K562 (cell line): ENCODE data around the gene UNC13C.

Source experiments
- RAD21 ChIP-seq, 2 experiments: fragments of 250-450 bp in 1 of 2; fragments of 450-650 bp in 1 of 2; sonication (Bioruptor Pico) in 1 of 2; formaldehyde crosslinking in 1 of 2; IDR thresholded peaks in 1 of 2; conservative IDR thresholded peaks in 1 of 2; 2 replicates each; pipeline versions ENCODE4 v1.4.0 to v1.8.0; 2020 to 2022; ENCODE audit warnings: mild to moderate bottlenecking in 2 of 2, moderate library complexity in 1 of 2
- SMARCC2 ChIP-seq: fragments of 450-650 bp; IDR thresholded peaks from 2 replicates; pipeline ENCODE4 v1.6.1; 2017; ENCODE audit warnings: antibody characterized with exemption, moderate library complexity, mild to moderate bottlenecking, low read depth
- TF ChIP-seq, protein P1 (sequence below), 2 experiments: fragments of 450-650 bp; IDR thresholded peaks; 2 replicates each; pipeline ENCODE4 v1.6.1; 2016; ENCODE audit warnings: mild to moderate bottlenecking in 2 of 2, borderline replicate concordance in 1 of 2, low read depth in 1 of 2, moderate library complexity in 1 of 2
- TF ChIP-seq, protein P2 (sequence below), 2 experiments: fragments of 450-650 bp in 1 of 2; sonication (generic) in 1 of 2; formaldehyde crosslinking; conservative IDR thresholded peaks; 2 replicates each; pipeline versions ENCODE4 v1.4.0 to v1.8.1; 2020 to 2022; ENCODE audit warnings: mild to moderate bottlenecking in 1 of 2, missing genetic modification reagents in 1 of 2
- TF ChIP-seq, protein P3 (sequence below): fragments of 250-450 bp; sonication (Bioruptor Pico); IDR thresholded peaks from 2 replicates; pipeline ENCODE4 v1.4.0; 2020; ENCODE audit warnings: mild to moderate bottlenecking, moderate library complexity

DNA sequence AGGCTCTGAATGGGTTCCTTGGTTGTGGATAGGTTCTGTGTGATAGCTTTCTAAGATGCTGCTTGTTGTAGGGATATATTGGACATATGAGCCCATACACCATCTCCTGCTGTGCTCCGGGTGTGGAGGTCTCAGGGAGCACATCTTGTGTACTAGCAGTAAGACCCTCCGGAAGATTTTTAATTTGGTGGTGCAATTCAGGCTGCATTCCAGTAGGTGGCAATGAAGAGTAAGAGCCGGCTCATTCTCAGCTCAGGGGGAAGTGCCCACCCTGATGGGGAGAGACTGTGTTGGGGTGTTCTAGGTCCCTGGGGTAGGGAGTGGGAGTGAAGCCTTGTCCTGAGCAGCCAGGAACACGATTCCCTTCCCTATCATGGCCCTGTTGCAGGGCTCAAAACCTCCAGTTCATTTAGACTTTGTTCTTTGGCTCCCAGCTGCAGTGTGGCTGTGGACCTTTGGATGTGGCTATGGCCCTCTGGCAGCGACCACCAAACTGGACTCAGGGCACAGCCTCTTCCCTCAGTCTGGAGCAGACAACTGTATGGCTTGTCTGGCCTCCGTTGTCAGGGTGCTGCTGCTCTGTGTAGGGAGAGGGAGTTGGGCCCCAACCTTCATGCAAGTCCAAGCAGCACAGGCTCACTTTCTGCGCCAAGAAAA lies 104.7 kb downstream of the UNC13C start:
- TF ChIP-seq, protein P1, sequence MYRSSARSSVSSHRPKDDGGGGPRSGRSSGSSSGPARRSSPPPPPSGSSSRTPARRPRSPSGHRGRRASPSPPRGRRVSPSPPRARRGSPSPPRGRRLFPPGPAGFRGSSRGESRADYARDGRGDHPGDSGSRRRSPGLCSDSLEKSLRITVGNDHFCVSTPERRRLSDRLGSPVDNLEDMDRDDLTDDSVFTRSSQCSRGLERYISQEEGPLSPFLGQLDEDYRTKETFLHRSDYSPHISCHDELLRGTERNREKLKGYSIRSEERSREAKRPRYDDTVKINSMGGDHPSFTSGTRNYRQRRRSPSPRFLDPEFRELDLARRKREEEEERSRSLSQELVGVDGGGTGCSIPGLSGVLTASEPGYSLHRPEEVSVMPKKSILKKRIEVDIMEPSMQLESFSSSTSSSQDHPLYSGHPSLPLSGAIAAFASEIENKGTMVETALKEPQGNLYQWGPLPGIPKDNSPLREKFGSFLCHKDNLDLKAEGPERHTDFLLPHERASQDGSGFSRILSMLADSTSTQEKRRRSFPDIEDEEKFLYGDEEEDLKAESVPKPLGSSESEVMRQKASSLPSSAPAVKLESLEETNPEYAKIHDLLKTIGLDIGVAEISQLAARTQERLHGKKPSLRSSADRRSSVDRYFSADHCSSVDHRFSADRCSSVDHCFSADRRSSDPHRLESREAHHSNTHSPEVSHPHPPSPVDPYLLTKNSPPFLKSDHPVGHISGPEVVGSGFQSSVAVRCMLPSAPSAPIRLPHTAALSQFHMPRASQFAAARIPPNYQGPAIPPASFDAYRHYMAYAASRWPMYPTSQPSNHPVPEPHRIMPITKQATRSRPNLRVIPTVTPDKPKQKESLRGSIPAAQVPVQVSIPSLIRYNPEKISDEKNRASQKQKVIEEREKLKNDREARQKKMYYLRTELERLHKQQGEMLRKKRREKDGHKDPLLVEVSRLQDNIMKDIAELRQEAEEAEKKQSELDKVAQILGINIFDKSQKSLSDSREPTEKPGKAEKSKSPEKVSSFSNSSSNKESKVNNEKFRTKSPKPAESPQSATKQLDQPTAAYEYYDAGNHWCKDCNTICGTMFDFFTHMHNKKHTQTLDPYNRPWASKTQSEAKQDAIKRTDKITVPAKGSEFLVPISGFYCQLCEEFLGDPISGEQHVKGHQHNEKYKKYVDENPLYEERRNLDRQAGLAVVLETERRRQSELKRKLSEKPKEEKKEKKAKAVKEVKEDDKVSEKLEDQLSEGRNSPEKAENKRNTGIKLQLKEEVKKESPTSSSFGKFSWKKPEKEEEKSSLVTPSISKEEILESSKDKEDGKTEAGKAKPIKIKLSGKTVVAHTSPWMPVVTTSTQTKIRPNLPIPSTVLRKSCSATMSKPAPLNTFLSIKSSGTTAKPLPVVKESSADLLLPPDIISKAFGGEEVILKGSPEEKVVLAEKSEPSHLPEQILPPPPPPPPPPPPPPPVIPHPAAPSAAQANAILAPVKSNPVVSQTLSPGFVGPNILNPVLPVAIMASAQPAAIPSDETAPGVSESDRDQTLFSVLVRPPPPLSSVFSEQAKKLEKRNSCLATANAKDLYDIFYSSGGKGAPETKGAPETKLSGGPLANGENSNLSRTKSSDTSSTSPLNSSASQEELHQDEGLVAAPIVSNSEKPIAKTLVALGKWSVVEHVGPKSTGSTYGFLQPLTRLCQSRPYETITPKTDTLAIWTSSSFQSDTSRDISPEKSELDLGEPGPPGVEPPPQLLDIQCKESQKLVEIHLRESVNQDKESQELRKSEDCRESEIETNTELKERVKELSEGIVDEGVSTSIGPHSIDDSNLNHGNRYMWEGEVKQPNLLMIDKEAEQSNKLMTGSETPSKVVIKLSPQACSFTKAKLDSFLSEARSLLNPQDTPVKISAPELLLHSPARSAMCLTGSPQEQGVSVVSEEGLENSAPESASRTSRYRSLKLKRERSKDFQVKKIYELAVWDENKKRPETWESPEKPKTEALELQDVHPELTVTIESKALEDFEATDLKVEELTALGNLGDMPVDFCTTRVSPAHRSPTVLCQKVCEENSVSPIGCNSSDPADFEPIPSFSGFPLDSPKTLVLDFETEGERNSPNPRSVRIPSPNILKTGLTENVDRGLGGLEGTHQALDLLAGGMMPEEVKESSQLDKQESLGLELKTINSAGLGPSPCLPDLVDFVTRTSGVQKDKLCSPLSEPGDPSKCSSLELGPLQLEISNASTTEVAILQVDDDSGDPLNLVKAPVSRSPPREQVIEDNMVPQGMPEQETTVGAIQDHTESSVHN (IDR thresholded peaks at IDR 0.05; ENCODE audit: borderline replicate concordance in 1 of 2, low read depth in 1 of 2), result no peak
- TF ChIP-seq, protein P2, sequence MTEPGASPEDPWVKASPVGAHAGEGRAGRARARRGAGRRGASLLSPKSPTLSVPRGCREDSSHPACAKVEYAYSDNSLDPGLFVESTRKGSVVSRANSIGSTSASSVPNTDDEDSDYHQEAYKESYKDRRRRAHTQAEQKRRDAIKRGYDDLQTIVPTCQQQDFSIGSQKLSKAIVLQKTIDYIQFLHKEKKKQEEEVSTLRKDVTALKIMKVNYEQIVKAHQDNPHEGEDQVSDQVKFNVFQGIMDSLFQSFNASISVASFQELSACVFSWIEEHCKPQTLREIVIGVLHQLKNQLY (CRISPR knock-in tag; conservative IDR thresholded peaks at IDR 0.05), result no peak
- TF ChIP-seq, protein P3, sequence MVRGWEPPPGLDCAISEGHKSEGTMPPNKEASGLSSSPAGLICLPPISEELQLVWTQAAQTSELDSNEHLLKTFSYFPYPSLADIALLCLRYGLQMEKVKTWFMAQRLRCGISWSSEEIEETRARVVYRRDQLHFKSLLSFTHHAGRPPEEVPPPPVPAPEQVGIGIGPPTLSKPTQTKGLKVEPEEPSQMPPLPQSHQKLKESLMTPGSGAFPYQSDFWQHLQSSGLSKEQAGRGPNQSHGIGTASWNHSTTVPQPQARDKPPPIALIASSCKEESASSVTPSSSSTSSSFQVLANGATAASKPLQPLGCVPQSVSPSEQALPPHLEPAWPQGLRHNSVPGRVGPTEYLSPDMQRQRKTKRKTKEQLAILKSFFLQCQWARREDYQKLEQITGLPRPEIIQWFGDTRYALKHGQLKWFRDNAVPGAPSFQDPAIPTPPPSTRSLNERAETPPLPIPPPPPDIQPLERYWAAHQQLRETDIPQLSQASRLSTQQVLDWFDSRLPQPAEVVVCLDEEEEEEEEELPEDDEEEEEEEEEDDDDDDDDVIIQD (CRISPR knock-in tag), result no peak
- peak; percentile 21 to 42; a peak in 3 of 4 replicates for TF ChIP-seq RAD21 (CRISPR knock-in tag; conservative IDR thresholded peaks at IDR 0.05 in 1 of 2, IDR thresholded peaks at IDR 0.05 in 1 of 2)
- TF ChIP-seq SMARCC2, result no peak
